ENCODE data around the gene FGD6.
"Not testable (repeated sequence)": the region's sequence is repeated elsewhere in the genome, so short reads cannot be mapped to it uniquely, and the experiment has no call there.

The FGD6 gene

DNA sequence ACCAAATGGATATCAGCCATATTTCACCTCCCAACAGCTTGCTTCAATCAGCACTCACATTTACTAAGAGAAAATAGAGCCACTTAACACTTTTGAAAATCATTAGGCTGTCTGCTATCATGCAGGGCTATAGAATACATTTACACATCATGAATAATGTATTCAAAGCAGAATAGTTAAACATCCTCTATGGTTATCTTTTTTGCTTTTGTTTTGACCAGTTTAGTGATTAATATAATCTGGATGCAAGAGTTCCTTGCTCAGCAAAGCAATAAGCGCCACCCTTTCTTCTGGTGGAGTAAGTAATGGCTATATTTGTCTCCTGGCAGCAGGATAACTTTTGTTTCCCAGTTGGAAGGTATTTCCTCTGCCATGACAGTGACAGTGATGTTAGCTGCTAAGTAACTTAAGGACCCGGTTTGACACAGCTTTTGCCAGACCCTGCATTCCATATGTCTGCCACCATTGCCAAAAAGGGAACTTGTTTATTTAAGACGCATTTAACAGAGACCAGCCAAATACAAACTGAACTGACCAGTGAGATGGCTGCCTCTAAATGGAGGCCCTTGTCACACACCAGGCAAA lies 73.6 kb downstream of the FGD6 start:
- H3K4me1 ChIP-seq (ENCODE audit: insufficient read depth, low read length): peaks cover 9% of the 10 kb centered on the region
- no peaks in the 10 kb centered on the region for H3K27me3 ChIP-seq (ENCODE audit: insufficient read depth, low read length)
- H3K36me3 ChIP-seq (ENCODE audit: insufficient read depth, low read length): peaks cover 12% of the 10 kb centered on the region
- no peak overlapping the region; the same call in 1 of the 2 replicates for H3K27ac ChIP-seq (ENCODE audit: low read depth, low read length)
- no peak overlapping the region for H3K9ac ChIP-seq (ENCODE audit: low read depth, low read length)
- no peak overlapping the region for H3K4me3 ChIP-seq (ENCODE audit: low read length)
- no peaks in the 10 kb centered on the region; the same call in 1 of the 2 replicates for H3K9me3 ChIP-seq (ENCODE audit: insufficient read depth, low read depth, low read length)
- WGBS: 61% methylated on average over 3 of the region's 3 CpGs

- Histone ChIP-seq H3K9ac (ENCODE audit: low read depth, low read length) (no peak overlapping the region), H3K36me3 (ENCODE audit: insufficient read depth, low read length) (peaks cover 14% of the 10 kb centered on the region), H3K27ac (ENCODE audit: low read depth, low read length) (no peak overlapping the region), H3K9me3 (ENCODE audit: insufficient read depth, low read depth, low read length) (no peaks in the 10 kb centered on the region), H3K4me1 (ENCODE audit: insufficient read depth, low read length) (peaks cover 9% of the 10 kb centered on the region), H3K27me3 (ENCODE audit: insufficient read depth, low read length) (no peaks in the 10 kb centered on the region), H3K4me3 (ENCODE audit: low read length) (no peak overlapping the region)
- WGBS: 100% methylated on average over 1 of the region's 2 CpGs
Measured at GRCh38 chr12:95142431-95143151, 74.7 kb downstream of the FGD6 start.

- WGBS: 93% methylated on average over 4 of the region's 4 CpGs
- no peak overlapping the region for H3K27ac ChIP-seq (ENCODE audit: low read depth, low read length)
- H3K27me3 ChIP-seq (ENCODE audit: insufficient read depth, low read length): no peaks in the 10 kb centered on the region
- H3K9ac ChIP-seq (ENCODE audit: low read depth, low read length): no peak overlapping the region
- H3K4me3 ChIP-seq (ENCODE audit: low read length): no peak overlapping the region
- H3K4me1 ChIP-seq (ENCODE audit: insufficient read depth, low read length): peaks cover 9% of the 10 kb centered on the region
- H3K36me3 ChIP-seq (ENCODE audit: insufficient read depth, low read length): peaks cover 19% of the 10 kb centered on the region
- no peaks in the 10 kb centered on the region for H3K9me3 ChIP-seq (ENCODE audit: insufficient read depth, low read depth, low read length)
Measured at GRCh38 chr12:95141310-95141709, 76.0 kb downstream of the FGD6 start.

DNA sequence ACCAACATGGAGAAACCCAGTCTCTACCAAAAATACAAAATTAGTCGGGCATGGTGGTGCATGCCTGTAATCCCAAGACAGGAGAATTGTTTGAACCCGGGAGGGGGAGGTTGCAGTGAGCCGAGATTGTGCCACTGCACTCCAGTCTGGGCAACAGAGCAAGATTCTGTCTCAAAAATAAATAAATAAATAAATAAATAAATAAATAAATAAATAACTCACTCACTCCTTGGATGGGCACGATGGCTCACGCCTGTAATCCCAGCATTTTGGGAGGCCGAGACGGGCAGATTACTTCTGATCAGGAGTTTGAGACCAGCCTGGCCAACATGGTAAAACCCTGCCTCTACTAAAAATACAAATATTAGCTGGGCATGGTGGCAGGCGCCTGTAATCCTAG lies 79.2 kb downstream of the FGD6 start:
- not testable (repeated sequence) for H3K27ac ChIP-seq (ENCODE audit: low read depth, low read length); H3K9me3 ChIP-seq (ENCODE audit: insufficient read depth, low read depth, low read length); H3K4me3 ChIP-seq (ENCODE audit: low read length); H3K4me1 ChIP-seq (ENCODE audit: insufficient read depth, low read length); H3K9ac ChIP-seq (ENCODE audit: low read depth, low read length); H3K27me3 ChIP-seq (ENCODE audit: insufficient read depth, low read length)
- peaks cover 38% of the 10 kb centered on the region for H3K36me3 ChIP-seq (ENCODE audit: insufficient read depth, low read length)
- WGBS: 93% methylated on average over 8 of the region's 8 CpGs

DNA sequence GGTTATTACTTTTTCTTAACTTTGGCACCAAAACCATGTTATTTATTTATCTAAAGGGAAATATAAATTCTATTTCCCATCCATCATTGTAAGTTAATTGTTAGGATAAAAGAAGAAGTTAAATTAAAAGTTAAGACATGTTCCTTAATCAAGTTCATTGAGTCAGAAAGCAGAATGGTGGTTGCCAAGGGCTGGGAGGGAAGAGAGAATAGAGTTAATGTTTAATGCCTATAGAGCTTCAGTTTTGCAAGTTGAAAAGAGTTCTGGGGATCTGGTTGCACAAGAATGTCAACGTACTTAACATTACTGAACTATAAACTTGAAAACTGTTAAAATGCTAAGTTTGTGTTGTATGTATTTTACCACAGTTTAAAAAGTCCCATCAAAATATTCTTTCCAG lies 80.7 kb downstream of the FGD6 start:
- Histone ChIP-seq H3K4me1 (ENCODE audit: insufficient read depth, low read length) (no peaks in the 10 kb centered on the region), H3K27me3 (ENCODE audit: insufficient read depth, low read length) (no peaks in the 10 kb centered on the region), H3K27ac (ENCODE audit: low read depth, low read length) (no peak overlapping the region), H3K4me3 (ENCODE audit: low read length) (no peak overlapping the region), H3K36me3 (ENCODE audit: insufficient read depth, low read length) (peaks cover 46% of the 10 kb centered on the region), H3K9ac (ENCODE audit: low read depth, low read length) (no peak overlapping the region), H3K9me3 (ENCODE audit: insufficient read depth, low read depth, low read length) (no peaks in the 10 kb centered on the region)
- WGBS: no CpG with 5 or more reads among the region's 1 CpG

- 98% methylated on average over 6 of the region's 6 CpGs for WGBS
- H3K9ac ChIP-seq (ENCODE audit: low read depth, low read length): no peak overlapping the region
- H3K4me3 ChIP-seq (ENCODE audit: low read length): no peak overlapping the region
Measured at GRCh38 chr12:95134085-95134484, 83.2 kb downstream of the FGD6 start.

DNA sequence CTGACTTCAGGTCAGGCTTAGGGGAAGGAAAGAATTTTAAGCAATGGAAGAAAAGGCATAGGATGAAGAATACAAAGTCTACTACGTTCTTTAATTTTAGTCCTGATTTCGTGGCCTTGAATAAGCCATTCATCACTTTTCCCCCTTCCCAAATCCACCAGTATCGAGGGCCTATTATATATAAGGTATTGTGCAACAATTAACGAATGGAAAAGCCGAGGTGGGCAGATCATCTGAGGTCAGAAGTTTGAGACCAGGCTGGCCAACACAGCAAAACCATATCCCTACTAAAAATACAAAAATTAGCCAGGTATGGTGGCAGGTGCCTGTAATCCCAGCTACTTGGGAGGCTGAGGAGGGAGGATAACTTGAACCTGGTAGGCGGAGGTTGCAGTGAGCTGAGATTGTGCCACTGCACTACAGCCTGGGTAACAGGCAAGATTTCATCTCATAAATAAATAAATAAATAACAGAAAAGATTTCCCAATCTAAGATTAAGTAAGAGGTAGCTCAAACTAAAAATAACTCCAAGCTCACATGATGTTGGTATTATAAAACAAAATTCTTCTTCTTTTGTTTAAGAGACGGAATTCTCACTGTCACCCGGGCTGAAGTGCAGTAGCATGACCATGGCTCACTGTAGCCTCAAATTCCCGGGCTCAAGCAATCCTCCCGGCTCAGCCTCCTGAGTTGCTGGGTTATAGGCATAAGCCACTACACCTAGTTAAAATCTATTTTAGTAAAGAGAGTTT lies 85.5 kb downstream of the FGD6 start:
- no peak overlapping the region for H3K27ac ChIP-seq (ENCODE audit: low read depth, low read length)
- H3K9me3 ChIP-seq (ENCODE audit: insufficient read depth, low read depth, low read length): no peaks in the 10 kb centered on the region
- 77% methylated on average over 7 of the region's 10 CpGs for WGBS
- no peaks in the 10 kb centered on the region for H3K27me3 ChIP-seq (ENCODE audit: insufficient read depth, low read length)
- H3K9ac ChIP-seq (ENCODE audit: low read depth, low read length): no peak overlapping the region
- no peak overlapping the region for H3K4me3 ChIP-seq (ENCODE audit: low read length)
- no peaks in the 10 kb centered on the region for H3K4me1 ChIP-seq (ENCODE audit: insufficient read depth, low read length)
- peaks cover 66% of the 10 kb centered on the region for H3K36me3 ChIP-seq (ENCODE audit: insufficient read depth, low read length)

More at GRCh38 chr12:95134085-95134484, 83.2 kb downstream of the FGD6 start:
- H3K36me3 ChIP-seq (ENCODE audit: insufficient read depth, low read length): peaks cover 56% of the 10 kb centered on the region
- no peaks in the 10 kb centered on the region for H3K4me1 ChIP-seq (ENCODE audit: insufficient read depth, low read length)
- no peak overlapping the region for H3K27ac ChIP-seq (ENCODE audit: low read depth, low read length)
- no peaks in the 10 kb centered on the region for H3K9me3 ChIP-seq (ENCODE audit: insufficient read depth, low read depth, low read length)
- no peaks in the 10 kb centered on the region for H3K27me3 ChIP-seq (ENCODE audit: insufficient read depth, low read length)

- H3K27ac ChIP-seq (ENCODE audit: low read depth, low read length): no peak overlapping the region
- no peak overlapping the region for H3K9ac ChIP-seq (ENCODE audit: low read depth, low read length)
- no peaks in the 10 kb centered on the region for H3K4me1 ChIP-seq (ENCODE audit: insufficient read depth, low read length)
- H3K27me3 ChIP-seq (ENCODE audit: insufficient read depth, low read length): no peaks in the 10 kb centered on the region
- no peak overlapping the region for H3K4me3 ChIP-seq (ENCODE audit: low read length)
- peaks cover 65% of the 10 kb centered on the region for H3K36me3 ChIP-seq (ENCODE audit: insufficient read depth, low read length)
- no peaks in the 10 kb centered on the region for H3K9me3 ChIP-seq (ENCODE audit: insufficient read depth, low read depth, low read length)
- WGBS: 62% methylated on average over 1 of the region's 1 CpG
Measured at GRCh38 chr12:95130096-95130495, 87.2 kb downstream of the FGD6 start.

DNA sequence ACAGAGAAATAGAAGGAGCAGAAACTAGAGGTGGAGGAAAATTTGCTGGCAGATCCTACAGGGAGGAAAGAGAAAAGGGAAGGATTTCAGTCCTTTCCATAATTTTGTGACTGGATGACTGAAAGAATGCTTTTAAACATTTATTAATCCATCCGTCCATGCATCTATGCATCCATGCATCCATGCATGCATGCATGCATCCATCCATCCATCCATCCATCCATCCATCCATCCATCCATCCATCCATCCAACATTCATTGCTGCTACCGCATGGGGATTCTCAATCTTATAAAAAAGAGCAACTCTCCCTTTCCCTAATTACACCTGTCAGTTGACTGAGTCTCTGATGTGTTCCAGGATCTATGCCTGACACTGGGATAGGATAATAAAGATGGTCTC lies 88.2 kb downstream of the FGD6 start:
- Histone ChIP-seq H3K27ac (ENCODE audit: low read depth, low read length) (no peak overlapping the region), H3K9me3 (ENCODE audit: insufficient read depth, low read depth, low read length) (no peaks in the 10 kb centered on the region), H3K4me3 (ENCODE audit: low read length) (no peak overlapping the region), H3K4me1 (ENCODE audit: insufficient read depth, low read length) (no peaks in the 10 kb centered on the region), H3K9ac (ENCODE audit: low read depth, low read length) (no peak overlapping the region), H3K27me3 (ENCODE audit: insufficient read depth, low read length) (no peaks in the 10 kb centered on the region), H3K36me3 (ENCODE audit: insufficient read depth, low read length) (peaks cover 69% of the 10 kb centered on the region)
- 92% methylated on average over 2 of the region's 2 CpGs for WGBS

- no peak overlapping the region for H3K27ac ChIP-seq (ENCODE audit: low read depth, low read length)
- no peaks in the 10 kb centered on the region for H3K9me3 ChIP-seq (ENCODE audit: insufficient read depth, low read depth, low read length)
- no peaks in the 10 kb centered on the region for H3K27me3 ChIP-seq (ENCODE audit: insufficient read depth, low read length)
- H3K4me1 ChIP-seq (ENCODE audit: insufficient read depth, low read length): no peaks in the 10 kb centered on the region
- no peak overlapping the region for H3K9ac ChIP-seq (ENCODE audit: low read depth, low read length)
- WGBS: 100% methylated on average over 3 of the region's 3 CpGs
- H3K4me3 ChIP-seq (ENCODE audit: low read length): no peak overlapping the region
- peaks cover 53% of the 10 kb centered on the region for H3K36me3 ChIP-seq (ENCODE audit: insufficient read depth, low read length)
Measured at GRCh38 chr12:95126736-95127135, 90.5 kb downstream of the FGD6 start.

- Histone ChIP-seq H3K9ac (ENCODE audit: low read depth, low read length) (no peak overlapping the region), H3K4me3 (ENCODE audit: low read length) (no peak overlapping the region), H3K36me3 (ENCODE audit: insufficient read depth, low read length) (peaks cover 50% of the 10 kb centered on the region), H3K9me3 (ENCODE audit: insufficient read depth, low read depth, low read length) (no peaks in the 10 kb centered on the region), H3K27ac (ENCODE audit: low read depth, low read length) (no peak overlapping the region), H3K27me3 (ENCODE audit: insufficient read depth, low read length) (no peaks in the 10 kb centered on the region), H3K4me1 (ENCODE audit: insufficient read depth, low read length) (no peaks in the 10 kb centered on the region)
- WGBS: 93% methylated on average over 2 of the region's 2 CpGs
Measured at GRCh38 chr12:95126076-95126475, 91.2 kb downstream of the FGD6 start.

All from HUES64 (cell line).